Skin of body (tissue), 2 donors: Measurements from ENCODE around the gene MYB. TPM values are rescaled to one million over a fixed set of nuclear protein-coding genes. Genes with fewer than 3 reads are reported as not detected.
"Not testable (repeated sequence)": the region's sequence is repeated elsewhere in the genome, so short reads cannot be mapped to it uniquely, and the experiment has no call there.

Experiments used
- DNase-seq: peaks from one replicate; lab custom pipeline; 2025; lab: John Stamatoyannopoulos, UW
- total RNA-seq: library from RNA; depleted of rRNA; stranded (reverse); fragments of >200 nt; gene quantifications from one replicate; pipeline ENCODE4 v1.2.3, GENCODE V29; 2014

MYB gene
- total RNA-seq, 1 donor from 2014 or later: 7.8 TPM

GRCh38 chr6:135163440-135163738 lies 17.7 kb upstream of the MYB start:
- DNase-seq: no peak

GRCh38 chr6:135164387-135164786 lies 16.7 kb upstream of the MYB start:
- DNase-seq: not testable (repeated sequence)

GRCh38 chr6:135165031-135165430 lies 16.1 kb upstream of the MYB start:
- DNase-seq: no peak

GRCh38 chr6:135166515-135166914 lies 14.6 kb upstream of the MYB start:
- no peak for DNase-seq

GRCh38 chr6:135167617-135168016 lies 13.5 kb upstream of the MYB start:
- DNase-seq: no peak

- DNase-seq: no peak
These were observed 12.3 kb upstream of the MYB start for GRCh38 chr6:135168766-135169165.

GRCh38 chr6:135170238-135170637 lies 10.9 kb upstream of the MYB start:
- DNase-seq: no peak

- no peak for DNase-seq
These were observed 10.3 kb upstream of the MYB start for GRCh38 chr6:135170849-135171248.

GRCh38 chr6:135173242-135173988 lies 7.7 kb upstream of the MYB start:
- DNase-seq: no peak

GRCh38 chr6:135173989-135174484 lies 7.1 kb upstream of the MYB start:
- DNase-seq: no peak

- DNase-seq: no peak
These were observed 5.0 kb upstream of the MYB start for GRCh38 chr6:135176058-135176457.

GRCh38 chr6:135176464-135176863 lies 4.6 kb upstream of the MYB start:
- no peak for DNase-seq

- no peak for DNase-seq
These were observed 1.7 kb upstream of the MYB start for GRCh38 chr6:135179372-135179771.

- DNase-seq: no peak
These were observed 1.1 kb upstream of the MYB start for GRCh38 chr6:135179920-135180541.

- peak; percentile 5 for DNase-seq
These were observed 394 bp downstream of the MYB start for GRCh38 chr6:135181333-135182070.

GRCh38 chr6:135182071-135183001 lies 1.2 kb downstream of the MYB start:
- no peak for DNase-seq

GRCh38 chr6:135183002-135183531 lies 2.0 kb downstream of the MYB start:
- DNase-seq: no peak

- DNase-seq: no peak
These were observed 2.7 kb downstream of the MYB start for GRCh38 chr6:135183532-135184440.

- no peak for DNase-seq
These were observed 4.4 kb downstream of the MYB start for GRCh38 chr6:135185483-135185882.

- no peak for DNase-seq
These were observed 5.1 kb downstream of the MYB start for GRCh38 chr6:135186255-135186654.
